Measurements from ENCODE around the gene FNDC3A.

GRCh38 chr13:48961379-48961778 is 14.3 kb upstream of the FNDC3A start:
- TF ChIP-seq CTCF (conservative IDR thresholded peaks at IDR 0.05; ENCODE audit: low read depth, low read length) (no peak), EZH2 (IDR thresholded peaks at IDR 0.05; ENCODE audit: low read length, unreplicated experiment) (no peak)
